ENCODE measurements around the gene KRT12.

KRT12 gene

GRCh38 chr17:40824015-40824832 is 42.8 kb downstream of the KRT12 start:
- Histone ChIP-seq H3K4me3 (ENCODE audit: low read depth, low read length) (no peak overlapping the region), H3K4me1 (no peaks in the 10 kb centered on the region), H3K27me3 (no peaks in the 10 kb centered on the region; the same call in 1 of the 2 replicates), H3K36me3 (no peaks in the 10 kb centered on the region), H3K9me3 (no peaks in the 10 kb centered on the region)
- TF ChIP-seq, protein P1, sequence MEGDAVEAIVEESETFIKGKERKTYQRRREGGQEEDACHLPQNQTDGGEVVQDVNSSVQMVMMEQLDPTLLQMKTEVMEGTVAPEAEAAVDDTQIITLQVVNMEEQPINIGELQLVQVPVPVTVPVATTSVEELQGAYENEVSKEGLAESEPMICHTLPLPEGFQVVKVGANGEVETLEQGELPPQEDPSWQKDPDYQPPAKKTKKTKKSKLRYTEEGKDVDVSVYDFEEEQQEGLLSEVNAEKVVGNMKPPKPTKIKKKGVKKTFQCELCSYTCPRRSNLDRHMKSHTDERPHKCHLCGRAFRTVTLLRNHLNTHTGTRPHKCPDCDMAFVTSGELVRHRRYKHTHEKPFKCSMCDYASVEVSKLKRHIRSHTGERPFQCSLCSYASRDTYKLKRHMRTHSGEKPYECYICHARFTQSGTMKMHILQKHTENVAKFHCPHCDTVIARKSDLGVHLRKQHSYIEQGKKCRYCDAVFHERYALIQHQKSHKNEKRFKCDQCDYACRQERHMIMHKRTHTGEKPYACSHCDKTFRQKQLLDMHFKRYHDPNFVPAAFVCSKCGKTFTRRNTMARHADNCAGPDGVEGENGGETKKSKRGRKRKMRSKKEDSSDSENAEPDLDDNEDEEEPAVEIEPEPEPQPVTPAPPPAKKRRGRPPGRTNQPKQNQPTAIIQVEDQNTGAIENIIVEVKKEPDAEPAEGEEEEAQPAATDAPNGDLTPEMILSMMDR (IDR thresholded peaks at IDR 0.05; ENCODE audit: low read depth, low read length), result no peak
- no peak for DNase-seq

- TF ChIP-seq, protein P1 (IDR thresholded peaks at IDR 0.05; ENCODE audit: low read depth, low read length), result no peak
- H3K9me3 ChIP-seq, result no peaks in the 10 kb centered on the region
- no peak for DNase-seq
- no peak within 1 kb of the TSS for H3K4me3 ChIP-seq (ENCODE audit: low read depth, low read length)
- no peaks in the 10 kb centered on the region for H3K4me1 ChIP-seq
- no peaks in the 10 kb centered on the region; the same call in 1 of the 2 replicates for H3K27me3 ChIP-seq
- H3K36me3 ChIP-seq, result no peaks in the 10 kb centered on the region
These were observed 44.8 kb downstream of the KRT12 start, which contains the start of gene KRT10 for GRCh38 chr17:40822132-40822812. TSS of gene KRT10 (minus strand) at chr17:40822614. CDS start at chr17:40822585, 29 bp downstream.

DNA sequence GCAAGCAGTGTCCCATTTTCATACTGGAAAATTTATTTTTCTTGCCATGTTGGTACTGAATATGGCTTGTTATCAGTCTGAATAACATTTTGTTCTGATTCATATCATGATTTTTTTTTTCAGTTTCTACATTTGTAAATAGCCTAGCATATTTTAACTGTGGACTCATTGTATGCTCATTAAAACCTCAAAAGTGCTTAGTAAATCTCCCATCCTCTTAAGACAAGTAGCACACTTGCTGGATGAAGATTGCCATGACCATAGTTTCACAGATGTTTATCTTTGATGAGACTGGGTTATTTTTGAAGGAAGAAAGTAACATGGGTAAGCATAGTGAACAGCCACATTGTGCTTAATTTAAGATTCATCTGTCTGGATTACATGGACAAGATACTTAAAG is 45.5 kb downstream of the KRT12 start:
- no peaks in the 10 kb centered on the region for H3K36me3 ChIP-seq
- H3K4me3 ChIP-seq (ENCODE audit: low read depth, low read length), result no peak overlapping the region
- TF ChIP-seq, protein P1 (IDR thresholded peaks at IDR 0.05; ENCODE audit: low read depth, low read length), result no peak
- H3K4me1 ChIP-seq, result no peaks in the 10 kb centered on the region
- DNase-seq, result no peak
- H3K9me3 ChIP-seq, result no peaks in the 10 kb centered on the region
- H3K27me3 ChIP-seq, result no peaks in the 10 kb centered on the region; the same call in 1 of the 2 replicates

DNA sequence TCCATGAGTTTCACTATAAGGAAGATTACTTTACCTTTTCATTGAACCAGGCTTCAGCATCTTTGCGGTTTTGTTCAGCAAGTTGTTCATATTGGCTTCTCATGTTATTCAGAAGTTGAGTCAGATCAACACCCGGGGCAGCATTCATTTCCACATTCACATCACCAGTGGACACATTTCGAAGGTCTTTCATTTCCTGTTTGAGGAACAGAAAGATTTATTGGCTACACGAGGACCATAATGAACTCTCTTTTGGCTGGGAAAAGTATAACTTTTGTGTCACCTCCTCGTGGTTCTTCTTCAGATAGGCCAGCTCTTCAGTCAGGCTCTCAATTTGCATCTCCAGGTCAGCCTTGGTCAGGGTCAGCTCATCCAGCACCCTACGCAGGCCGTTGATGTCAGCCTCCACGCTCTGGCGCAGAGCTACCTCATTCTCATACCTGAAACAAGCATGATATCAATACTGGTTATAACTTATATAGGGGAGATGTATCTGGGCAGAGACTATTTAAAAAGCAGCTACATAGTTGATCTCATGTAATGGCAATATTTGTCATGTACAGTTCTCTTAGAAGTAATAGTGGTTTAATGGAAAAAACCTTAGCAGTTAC is 46.7 kb downstream of the KRT12 start:
- Histone ChIP-seq H3K9me3 (no peaks in the 10 kb centered on the region), H3K4me1 (no peaks in the 10 kb centered on the region), H3K27me3 (no peaks in the 10 kb centered on the region), H3K4me3 (ENCODE audit: low read depth, low read length) (no peak overlapping the region), H3K36me3 (no peaks in the 10 kb centered on the region)
- no peak for DNase-seq
- TF ChIP-seq, protein P1 (IDR thresholded peaks at IDR 0.05; ENCODE audit: low read depth, low read length), result no peak

- Histone ChIP-seq H3K27me3 (no peaks in the 10 kb centered on the region), H3K4me1 (no peaks in the 10 kb centered on the region), H3K36me3 (no peaks in the 10 kb centered on the region), H3K9me3 (no peaks in the 10 kb centered on the region), H3K4me3 (ENCODE audit: low read depth, low read length) (peak overlapping the region; percentile 71)
- no peak for DNase-seq
- TF ChIP-seq, protein P1 (IDR thresholded peaks at IDR 0.05; ENCODE audit: low read depth, low read length), result no peak
These were observed 47.4 kb downstream of the KRT12 start for GRCh38 chr17:40819528-40820125.
